ENCODE results near the gene LPP.

The LPP gene

GRCh38 chr3:188761964-188762363 lies 608.0 kb downstream of the LPP start:
- H3K27ac ChIP-seq (replicated peaks) = no peak overlapping the region
- no peaks in the 10 kb centered on the region for H3K27me3 ChIP-seq (ENCODE audit: insufficient read depth, poor library complexity, severe bottlenecking)
- TF ChIP-seq POLR2AphosphoS5 (IDR thresholded peaks at IDR 0.05; ENCODE audit: low read depth) (no peak), REST (IDR thresholded peaks at IDR 0.05; ENCODE audit: insufficient replicate concordance, low read depth) (no peak)
- no peak for DNase-seq (ENCODE audit: low read depth in 1 of 2, low spot score in 1 of 2)
- no peak overlapping the region for H3K4me3 ChIP-seq (replicated peaks; ENCODE audit: insufficient read depth, low read length)

- no peak for TF ChIP-seq REST (IDR thresholded peaks at IDR 0.05; ENCODE audit: insufficient replicate concordance, low read depth)
- TF ChIP-seq GABPA (IDR thresholded peaks at IDR 0.05; ENCODE audit: low read depth) = no peak
- TF ChIP-seq CTCF (IDR thresholded peaks at IDR 0.05; ENCODE audit: insufficient read depth, low read length) = no peak
- no peak for TF ChIP-seq SPI1 (IDR thresholded peaks at IDR 0.05; ENCODE audit: borderline replicate concordance, low read depth)
- DNase-seq (ENCODE audit: low read depth in 1 of 2, low spot score in 1 of 2) = no peak
- no peak overlapping the region for H3K4me3 ChIP-seq (replicated peaks; ENCODE audit: insufficient read depth, low read length)
- H3K27me3 ChIP-seq (ENCODE audit: insufficient read depth, poor library complexity, severe bottlenecking) = no peaks in the 10 kb centered on the region
- H3K27ac ChIP-seq (replicated peaks) = no peak overlapping the region
These were observed 610.7 kb downstream of the LPP start for GRCh38 chr3:188764609-188765008.

DNA sequence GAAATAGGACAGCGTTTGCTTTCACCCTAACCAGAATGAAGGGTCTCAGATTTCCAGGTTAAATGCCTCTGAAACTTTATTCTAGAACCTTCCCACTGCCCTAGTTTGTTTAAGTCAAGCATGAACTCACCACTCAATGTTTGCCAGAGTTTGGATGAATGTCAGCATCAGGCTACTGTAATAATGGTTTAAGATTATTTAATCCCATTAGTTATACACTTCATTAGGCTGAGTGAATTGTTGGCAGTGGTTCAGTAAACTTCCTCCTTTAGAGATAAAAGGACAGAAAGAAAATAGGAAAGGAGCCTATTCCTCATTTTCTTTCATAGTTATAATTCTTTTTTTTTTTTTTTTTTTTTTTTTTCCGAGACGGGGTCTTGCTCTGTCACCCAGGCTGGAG lies 615.9 kb downstream of the LPP start:
- no peak for DNase-seq (ENCODE audit: low read depth in 1 of 2, low spot score in 1 of 2)
- Histone ChIP-seq H3K4me3 (replicated peaks; ENCODE audit: insufficient read depth, low read length) (no peak overlapping the region), H3K27me3 (ENCODE audit: insufficient read depth, poor library complexity, severe bottlenecking) (no peaks in the 10 kb centered on the region), H3K27ac (replicated peaks) (no peak overlapping the region)
- TF ChIP-seq POLR2AphosphoS5 (IDR thresholded peaks at IDR 0.05; ENCODE audit: low read depth) (no peak), GABPA (IDR thresholded peaks at IDR 0.05; ENCODE audit: low read depth) (no peak), SPI1 (IDR thresholded peaks at IDR 0.05; ENCODE audit: borderline replicate concordance, low read depth) (no peak), CTCF (IDR thresholded peaks at IDR 0.05; ENCODE audit: insufficient read depth, low read length) (no peak), REST (IDR thresholded peaks at IDR 0.05; ENCODE audit: insufficient replicate concordance, low read depth) (no peak)

DNA sequence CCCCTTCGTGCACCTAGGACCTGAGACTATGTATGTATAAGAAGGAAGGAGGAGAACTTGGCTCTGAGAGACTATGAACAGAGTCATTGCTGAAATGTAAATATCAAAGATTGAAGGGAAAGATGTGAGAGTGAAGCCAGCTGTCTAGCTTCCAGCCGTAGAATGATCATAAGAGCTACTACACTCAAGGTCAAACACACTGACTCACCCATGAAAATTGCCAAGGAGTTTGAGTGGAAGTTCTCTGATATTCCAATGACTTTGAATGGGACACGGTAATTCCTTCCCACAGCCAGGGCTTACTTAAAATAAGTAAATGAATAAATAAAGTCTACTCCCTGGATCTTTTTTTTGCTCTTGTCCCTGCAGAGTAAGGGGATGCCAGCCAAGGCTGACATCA lies 618.9 kb downstream of the LPP start:
- H3K27ac ChIP-seq (replicated peaks) = no peak overlapping the region
- TF ChIP-seq CTCF (IDR thresholded peaks at IDR 0.05; ENCODE audit: insufficient read depth, low read length) (no peak), SPI1 (IDR thresholded peaks at IDR 0.05; ENCODE audit: borderline replicate concordance, low read depth) (no peak), GABPA (IDR thresholded peaks at IDR 0.05; ENCODE audit: low read depth) (no peak), REST (IDR thresholded peaks at IDR 0.05; ENCODE audit: insufficient replicate concordance, low read depth) (no peak), POLR2AphosphoS5 (IDR thresholded peaks at IDR 0.05; ENCODE audit: low read depth) (no peak)
- no peak overlapping the region for H3K4me3 ChIP-seq (replicated peaks; ENCODE audit: insufficient read depth, low read length)

More for the DNA sequence above, 618.9 kb downstream of the LPP start:
- no peaks in the 10 kb centered on the region for H3K27me3 ChIP-seq (ENCODE audit: insufficient read depth, poor library complexity, severe bottlenecking)
- no peak for DNase-seq (ENCODE audit: low read depth in 1 of 2, low spot score in 1 of 2)
